HEK293 (cell line): ENCODE data around the gene LARP1.

ENCODE experiments used
- CTCF ChIA-PET: fragments of 350-600 bp; formaldehyde crosslinking; extraction: SDS; loops from one replicate; lab custom pipeline; 2021; ENCODE audit warnings: antibody characterized with exemption; lab: Yijun Ruan, JAX
- POLR2A ChIA-PET: fragments of 300-600 bp; formaldehyde crosslinking; extraction: SDS; loops from one replicate; lab custom pipeline; 2020; ENCODE audit warnings: antibody characterized with exemption, inconsistent platforms; lab: Yijun Ruan, JAX
- H3K27ac ChIP-seq: fragments of 200-500 bp; sonication (Bioruptor generic); 2 replicates; pipeline ENCODE4 v1.5.1; 2014; ENCODE audit warnings: low read depth, low read length, control low read depth, inconsistent platforms; ENCODE audit errors: extremely low read depth
- H3K36me3 ChIP-seq, 2 experiments: fragments of 200-500 bp in 1 of 2; sonication (Bioruptor generic) in 1 of 2; 1 replicate in 1 of 2; 2 replicates in 1 of 2; pipeline ENCODE4 v1.5.1; 2014 to 2017; ENCODE audit warnings: inconsistent platforms in 2 of 2, low read length in 2 of 2; ENCODE audit not compliant: control insufficient read depth in 2 of 2, insufficient read depth in 1 of 2
- H3K4me1 ChIP-seq: fragments of 200-500 bp; sonication (Bioruptor generic); 2 replicates; pipeline ENCODE4 v1.5.1; 2014; ENCODE audit warnings: mild to moderate bottlenecking, low read length, inconsistent platforms; ENCODE audit not compliant: control insufficient read depth, insufficient read depth
- H3K4me3 ChIP-seq: 2 replicates; pipeline ENCODE4 v1.5.1; 2011; ENCODE audit warnings: low read depth, mild to moderate bottlenecking, control low read depth, low read length, moderate library complexity
- H3K9me3 ChIP-seq: fragments of 200-500 bp; sonication (Bioruptor generic); 2 replicates; pipeline ENCODE4 v1.5.1; 2014; ENCODE audit warnings: low read depth, low read length, inconsistent platforms; ENCODE audit not compliant: control insufficient read depth, insufficient read depth
- KLF1 ChIP-seq: fragments of 450-650 bp; formaldehyde crosslinking; IDR thresholded peaks from 2 replicates; pipeline ENCODE4 v1.5.1; 2016; ENCODE audit warnings: missing biosample characterization, missing genetic modification characterization
- RBAK ChIP-seq: fragments of 450-650 bp; formaldehyde crosslinking; IDR thresholded peaks from 2 replicates; pipeline ENCODE4 v1.5.1; 2016; ENCODE audit warnings: missing biosample characterization, missing genetic modification characterization
- REPIN1 ChIP-seq: fragments of 450-650 bp; formaldehyde crosslinking; IDR thresholded peaks from 2 replicates; pipeline ENCODE4 v1.5.1; 2017; ENCODE audit warnings: missing biosample characterization, missing genetic modification characterization, low read depth
- ZBTB17 ChIP-seq: fragments of 450-650 bp; formaldehyde crosslinking; IDR thresholded peaks from 2 replicates; pipeline ENCODE4 v1.5.1; 2016; ENCODE audit warnings: missing biosample characterization, missing genetic modification characterization
- ZEB2 ChIP-seq: fragments of 450-650 bp; formaldehyde crosslinking; IDR thresholded peaks from 2 replicates; pipeline ENCODE4 v1.5.1; 2016; ENCODE audit warnings: missing biosample characterization, missing genetic modification characterization
- ZIC2 ChIP-seq: fragments of 450-650 bp; formaldehyde crosslinking; IDR thresholded peaks from 2 replicates; pipeline ENCODE4 v1.5.1; 2016; ENCODE audit warnings: missing biosample characterization, missing genetic modification characterization
- ZNF10 ChIP-seq: fragments of 450-650 bp; formaldehyde crosslinking; IDR thresholded peaks from 2 replicates; pipeline ENCODE4 v1.5.1; 2017; ENCODE audit warnings: missing biosample characterization, missing genetic modification characterization
- ZNF2 ChIP-seq: fragments of 450-650 bp; formaldehyde crosslinking; IDR thresholded peaks from 2 replicates; pipeline ENCODE4 v1.5.1; 2016; ENCODE audit warnings: missing biosample characterization, missing genetic modification characterization
- ZNF223 ChIP-seq: fragments of 450-650 bp; formaldehyde crosslinking; IDR thresholded peaks from 2 replicates; pipeline ENCODE4 v1.5.1; 2016; ENCODE audit warnings: missing biosample characterization, missing genetic modification characterization
- ZNF26 ChIP-seq: fragments of 450-650 bp; formaldehyde crosslinking; IDR thresholded peaks from 2 replicates; pipeline ENCODE4 v1.5.1; 2016; ENCODE audit warnings: missing biosample characterization, missing genetic modification characterization
- ZNF416 ChIP-seq: fragments of 450-650 bp; formaldehyde crosslinking; IDR thresholded peaks from 2 replicates; pipeline ENCODE4 v1.5.1; 2016; ENCODE audit warnings: missing biosample characterization, missing genetic modification characterization
- ZNF513 ChIP-seq: fragments of 450-650 bp; IDR thresholded peaks from 2 replicates; pipeline ENCODE4 v1.5.1; 2018; ENCODE audit warnings: missing biosample characterization, missing genetic modification characterization
- ZNF514 ChIP-seq: fragments of 450-650 bp; formaldehyde crosslinking; IDR thresholded peaks from 2 replicates; pipeline ENCODE4 v1.5.1; 2016; ENCODE audit warnings: missing biosample characterization, missing genetic modification characterization
- ZNF560 ChIP-seq: fragments of 450-650 bp; formaldehyde crosslinking; IDR thresholded peaks from 2 replicates; pipeline ENCODE4 v1.5.1; 2017; ENCODE audit warnings: missing biosample characterization, missing genetic modification characterization, borderline replicate concordance
- ZNF610 ChIP-seq: fragments of 450-650 bp; formaldehyde crosslinking; IDR thresholded peaks from 2 replicates; pipeline ENCODE4 v1.5.1; 2016; ENCODE audit warnings: missing biosample characterization, missing genetic modification characterization, borderline replicate concordance
- ZNF654 ChIP-seq: fragments of 450-650 bp; formaldehyde crosslinking; IDR thresholded peaks from 2 replicates; pipeline ENCODE4 v1.5.1; 2016; ENCODE audit warnings: low read depth, missing biosample characterization, missing genetic modification characterization
- ZNF701 ChIP-seq: fragments of 450-650 bp; formaldehyde crosslinking; IDR thresholded peaks from 2 replicates; pipeline ENCODE4 v1.5.1; 2016; ENCODE audit warnings: missing biosample characterization, missing genetic modification characterization
- ZNF707 ChIP-seq: fragments of 450-650 bp; formaldehyde crosslinking; IDR thresholded peaks from 2 replicates; pipeline ENCODE4 v1.5.1; 2016; ENCODE audit warnings: missing biosample characterization, missing genetic modification characterization
- ZNF768 ChIP-seq: fragments of 450-650 bp; formaldehyde crosslinking; IDR thresholded peaks from 2 replicates; pipeline ENCODE4 v1.5.1; 2018; ENCODE audit warnings: missing biosample characterization, mild to moderate bottlenecking, missing genetic modification characterization
- ZNF792 ChIP-seq: fragments of 450-650 bp; formaldehyde crosslinking; IDR thresholded peaks from 2 replicates; pipeline ENCODE4 v1.5.1; 2016; ENCODE audit warnings: missing biosample characterization, missing genetic modification characterization
- TF ChIP-seq, protein P1 (sequence below): fragments of 450-650 bp; formaldehyde crosslinking; IDR thresholded peaks from 2 replicates; pipeline ENCODE4 v1.5.1; 2016; ENCODE audit warnings: missing biosample characterization, missing genetic modification characterization
- TF ChIP-seq, protein P2 (sequence below): fragments of 450-650 bp; formaldehyde crosslinking; IDR thresholded peaks from 2 replicates; pipeline ENCODE4 v1.5.1; 2017; ENCODE audit warnings: missing biosample characterization, missing genetic modification characterization
- TF ChIP-seq, protein P3 (sequence below): fragments of 450-650 bp; formaldehyde crosslinking; IDR thresholded peaks from 2 replicates; pipeline ENCODE4 v1.5.1; 2016; ENCODE audit warnings: missing biosample characterization, missing genetic modification characterization

LARP1 gene

GRCh38 chr5:154858972-154859871 lies 104.0 kb downstream of the LARP1 start:
- POLR2A ChIA-PET, result interaction anchor here (0.7 to 1.8 kb wide), 3 partner anchors 8 to 14 kb away, joined by 3 to 7 read pairs (median 6); no protein-coding TSS in a partner anchor
- peak overlapping the region; percentile 89; the same call in 1 of the 2 replicates for H3K27ac ChIP-seq

DNA sequence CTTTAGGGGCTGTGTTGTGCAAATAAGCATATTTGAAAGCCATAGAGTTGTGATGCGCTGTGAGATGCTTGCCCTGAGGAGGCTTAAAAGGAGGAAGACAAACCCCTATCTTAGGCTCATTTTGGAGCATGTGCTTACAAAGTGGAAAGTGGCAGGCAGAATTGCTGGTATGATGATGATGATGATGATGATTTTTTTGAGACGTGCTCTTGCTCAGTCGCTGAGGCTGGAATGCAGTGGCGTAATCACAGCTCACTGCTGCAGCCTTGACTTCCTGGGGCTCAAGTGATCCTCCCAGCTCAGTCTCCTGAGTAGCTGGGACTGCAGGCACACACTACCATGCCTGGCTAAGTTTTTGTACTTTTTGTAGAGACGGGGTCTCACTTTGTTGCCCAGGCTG lies 104.9 kb downstream of the LARP1 start:
- H3K27ac ChIP-seq, result no peak overlapping the region
- ChIA-PET POLR2A (interaction anchor here (1.8 kb wide), 1 partner anchor 9 kb away, joined by 6 read pairs; no protein-coding TSS in a partner anchor), CTCF (no interaction called here)
- no peak for TF ChIP-seq ZNF514 (tag by site-specific recombination)
- TF ChIP-seq, protein P1, sequence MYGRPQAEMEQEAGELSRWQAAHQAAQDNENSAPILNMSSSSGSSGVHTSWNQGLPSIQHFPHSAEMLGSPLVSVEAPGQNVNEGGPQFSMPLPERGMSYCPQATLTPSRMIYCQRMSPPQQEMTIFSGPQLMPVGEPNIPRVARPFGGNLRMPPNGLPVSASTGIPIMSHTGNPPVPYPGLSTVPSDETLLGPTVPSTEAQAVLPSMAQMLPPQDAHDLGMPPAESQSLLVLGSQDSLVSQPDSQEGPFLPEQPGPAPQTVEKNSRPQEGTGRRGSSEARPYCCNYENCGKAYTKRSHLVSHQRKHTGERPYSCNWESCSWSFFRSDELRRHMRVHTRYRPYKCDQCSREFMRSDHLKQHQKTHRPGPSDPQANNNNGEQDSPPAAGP (tag by site-specific recombination), result no peak
- no peak for TF ChIP-seq ZNF707 (tag by site-specific recombination)
- TF ChIP-seq ZNF768 (tag by site-specific recombination), result no peak
- no peak for TF ChIP-seq ZNF560 (tag by site-specific recombination)
- no peak for TF ChIP-seq ZNF2
- TF ChIP-seq ZNF223, result no peak
- TF ChIP-seq, protein P2, sequence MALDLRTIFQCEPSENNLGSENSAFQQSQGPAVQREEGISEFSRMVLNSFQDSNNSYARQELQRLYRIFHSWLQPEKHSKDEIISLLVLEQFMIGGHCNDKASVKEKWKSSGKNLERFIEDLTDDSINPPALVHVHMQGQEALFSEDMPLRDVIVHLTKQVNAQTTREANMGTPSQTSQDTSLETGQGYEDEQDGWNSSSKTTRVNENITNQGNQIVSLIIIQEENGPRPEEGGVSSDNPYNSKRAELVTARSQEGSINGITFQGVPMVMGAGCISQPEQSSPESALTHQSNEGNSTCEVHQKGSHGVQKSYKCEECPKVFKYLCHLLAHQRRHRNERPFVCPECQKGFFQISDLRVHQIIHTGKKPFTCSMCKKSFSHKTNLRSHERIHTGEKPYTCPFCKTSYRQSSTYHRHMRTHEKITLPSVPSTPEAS, result no peak
- no peak for TF ChIP-seq ZNF416 (tag by site-specific recombination)
- TF ChIP-seq ZNF10 (tag by site-specific recombination), result no peak
- no peak for TF ChIP-seq ZNF701 (tag by site-specific recombination)
- TF ChIP-seq ZIC2 (tag by site-specific recombination), result peak; percentile 9; the same call in 1 of the 2 replicates
- TF ChIP-seq ZNF654 (tag by site-specific recombination), result no peak
- TF ChIP-seq ZNF610 (tag by site-specific recombination), result no peak
- TF ChIP-seq ZBTB17 (tag by site-specific recombination), result peak; percentile 66
- TF ChIP-seq ZEB2 (tag by site-specific recombination), result 0 out of 2 replicates have a peak, but pooled peaks have one; percentile 38
- peak; percentile 88 for TF ChIP-seq ZNF513 (tag by site-specific recombination)
- no peak for TF ChIP-seq KLF1 (tag by site-specific recombination)
- TF ChIP-seq ZNF26 (tag by site-specific recombination), result no peak
- no peak for TF ChIP-seq ZNF792
- H3K4me1 ChIP-seq, result 0 out of 2 replicates have a peak, but pooled peaks cover 3% of the 10 kb centered on the region
- H3K4me3 ChIP-seq, result peak overlapping the region; percentile 90
- H3K36me3 ChIP-seq, result peaks cover 14 to 25% of the 10 kb centered on the region in 2 experiments
- H3K9me3 ChIP-seq, result no peaks in the 10 kb centered on the region

More at GRCh38 chr5:154858972-154859871, 104.0 kb downstream of the LARP1 start:
- no peaks in the 10 kb centered on the region for H3K9me3 ChIP-seq
- TF ChIP-seq RBAK (tag by site-specific recombination), result no peak
- TF ChIP-seq REPIN1, result 0 out of 2 replicates have a peak, but pooled peaks have one; percentile 19
- TF ChIP-seq, protein P3, sequence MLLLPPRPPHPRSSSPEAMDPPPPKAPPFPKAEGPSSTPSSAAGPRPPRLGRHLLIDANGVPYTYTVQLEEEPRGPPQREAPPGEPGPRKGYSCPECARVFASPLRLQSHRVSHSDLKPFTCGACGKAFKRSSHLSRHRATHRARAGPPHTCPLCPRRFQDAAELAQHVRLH (tag by site-specific recombination), result peak; percentile 9; the same call in 1 of the 2 replicates
- TF ChIP-seq, all 188 proteins: peak for 2
- Histone ChIP-seq H3K36me3 (peaks cover 8 to 16% of the 10 kb centered on the region in 2 experiments; a peak in 2 of 3 replicates), H3K4me1 (0 out of 2 replicates have a peak, but pooled peaks cover 3% of the 10 kb centered on the region), H3K4me3 (peak overlapping the region; percentile 90)
- CTCF ChIA-PET, result no interaction called here
